ENCODE data around the gene PTCHD4. TPM values are rescaled to one million over a fixed set of nuclear protein-coding genes. Genes with fewer than 3 reads are reported as not detected.
"Not testable (repeated sequence)": the region's sequence is repeated elsewhere in the genome, so short reads cannot be mapped to it uniquely, and the experiment has no call there.

PTCHD4 gene
- total RNA-seq, 1 donor from 2014 or later: 4.6 TPM

GRCh38 chr6:48116699-48117645, 6.0 kb upstream of the PTCHD4 start:
- H3K36me3 Mint-ChIP-seq: no peaks in the 10 kb centered on the region
- no peak for DNase-seq (ENCODE audit: extremely low spot score, unreplicated experiment)
- H3K4me3 Mint-ChIP-seq: no peak overlapping the region
- no peaks in the 10 kb centered on the region for H3K9me3 Mint-ChIP-seq
- TF ChIP-seq CTCF (conservative IDR thresholded peaks at IDR 0.05): no peak
- peaks cover 7% of the 10 kb centered on the region for H3K4me1 Mint-ChIP-seq (ENCODE audit: unreplicated experiment)
- H3K27me3 Mint-ChIP-seq: no peaks in the 10 kb centered on the region
- no peak overlapping the region for H3K27ac Mint-ChIP-seq

- H3K27me3 Mint-ChIP-seq: no peaks in the 10 kb centered on the region
- DNase-seq (ENCODE audit: extremely low spot score, unreplicated experiment): no peak
- peaks cover 21% of the 10 kb centered on the region for H3K4me1 Mint-ChIP-seq (ENCODE audit: unreplicated experiment)
- no peaks in the 10 kb centered on the region for H3K36me3 Mint-ChIP-seq
- no peaks in the 10 kb centered on the region for H3K9me3 Mint-ChIP-seq
- TF ChIP-seq CTCF (conservative IDR thresholded peaks at IDR 0.05): no peak
- no peak overlapping the region for H3K4me3 Mint-ChIP-seq
- H3K27ac Mint-ChIP-seq: peak overlapping the region; percentile 44
These were observed 2.1 kb upstream of the PTCHD4 start for GRCh38 chr6:48113130-48113529.

- Mint-ChIP-seq H3K4me1 (ENCODE audit: unreplicated experiment) (peaks cover 21% of the 10 kb centered on the region), H3K27me3 (no peaks in the 10 kb centered on the region), H3K4me3 (peak overlapping the region; percentile 93), H3K36me3 (no peaks in the 10 kb centered on the region), H3K9me3 (no peaks in the 10 kb centered on the region), H3K27ac (peak overlapping the region; percentile 95)
- no peak for TF ChIP-seq CTCF (conservative IDR thresholded peaks at IDR 0.05)
- no peak for DNase-seq (ENCODE audit: extremely low spot score, unreplicated experiment)
These were observed 578 bp upstream of the PTCHD4 start for GRCh38 chr6:48111575-48111974.

GRCh38 chr6:48110436-48111142, 408 bp downstream of the PTCHD4 start:
- Mint-ChIP-seq H3K27me3 (no peaks in the 10 kb centered on the region), H3K9me3 (no peaks in the 10 kb centered on the region), H3K27ac (peak overlapping the region; percentile 95), H3K4me3 (peak overlapping the region; percentile 93), H3K36me3 (no peaks in the 10 kb centered on the region), H3K4me1 (ENCODE audit: unreplicated experiment) (peaks cover 21% of the 10 kb centered on the region)
- DNase-seq (ENCODE audit: extremely low spot score, unreplicated experiment): no peak
- no peak for TF ChIP-seq CTCF (conservative IDR thresholded peaks at IDR 0.05)

- Mint-ChIP-seq H3K36me3 (peaks cover 6% of the 10 kb centered on the region), H3K27ac (peak overlapping the region; percentile 95), H3K4me3 (peak overlapping the region; percentile 89), H3K4me1 (ENCODE audit: unreplicated experiment) (peaks cover 21% of the 10 kb centered on the region), H3K9me3 (no peaks in the 10 kb centered on the region), H3K27me3 (no peaks in the 10 kb centered on the region)
- DNase-seq (ENCODE audit: extremely low spot score, unreplicated experiment): no peak
- TF ChIP-seq CTCF (conservative IDR thresholded peaks at IDR 0.05): no peak
These were observed 1.1 kb downstream of the PTCHD4 start for GRCh38 chr6:48109944-48110343.

- H3K36me3 Mint-ChIP-seq; H3K4me3 Mint-ChIP-seq; H3K27me3 Mint-ChIP-seq; H3K27ac Mint-ChIP-seq; H3K9me3 Mint-ChIP-seq; DNase-seq (ENCODE audit: extremely low spot score, unreplicated experiment); H3K4me1 Mint-ChIP-seq (ENCODE audit: unreplicated experiment): not testable (repeated sequence)
These were observed 8.4 kb downstream of the PTCHD4 start for GRCh38 chr6:48102476-48103195.

All from type B pancreatic cell (in vitro differentiated cells).